Ectodermal cell (in vitro differentiated cells): ENCODE results near the gene SYNDIG1L.
"Not testable (repeated sequence)": the region's sequence is repeated elsewhere in the genome, so short reads cannot be mapped to it uniquely, and the experiment has no call there.

Source experiments
- H3K27ac ChIP-seq: 2 replicates; pipeline ENCODE4 v1.7.0; 2013; ENCODE audit warnings: mild to moderate bottlenecking, low read depth, low read length; ENCODE audit not compliant: insufficient read depth, poor library complexity, severe bottlenecking
- H3K27me3 ChIP-seq: 2 replicates; pipeline ENCODE4 v1.7.0; 2013; ENCODE audit warnings: mild to moderate bottlenecking, low read length; ENCODE audit not compliant: insufficient read depth, control insufficient read depth, poor library complexity, severe bottlenecking
- H3K36me3 ChIP-seq: one replicate; pipeline ENCODE4 v1.7.0; 2013; ENCODE audit warnings: low read length; ENCODE audit not compliant: control insufficient read depth, insufficient read depth
- H3K4me1 ChIP-seq: one replicate; pipeline ENCODE4 v1.7.0; 2013; ENCODE audit warnings: low read length; ENCODE audit not compliant: control insufficient read depth, insufficient read depth
- H3K4me3 ChIP-seq: 2 replicates; pipeline ENCODE4 v1.7.0; 2013; ENCODE audit warnings: low read depth, low read length, control low read depth; ENCODE audit not compliant: insufficient read depth
- H3K9me3 ChIP-seq: 2 replicates; pipeline ENCODE4 v1.7.0; 2013; ENCODE audit warnings: mild to moderate bottlenecking, low read length, moderate library complexity; ENCODE audit not compliant: control insufficient read depth
- WGBS, 2 experiments: methylation state at CpG; one replicate each; pipeline ENCODE4 v1.1.7; 2013; ENCODE audit warnings: missing lambda C conversion rate in 2 of 2; 5-methylcytosine and 5-hydroxymethylcytosine counted together

The SYNDIG1L gene

GRCh38 chr14:74394549-74394948, 31.5 kb downstream of the SYNDIG1L start:
- Histone ChIP-seq H3K27me3 (no peaks in the 10 kb centered on the region), H3K9me3 (no peaks in the 10 kb centered on the region), H3K4me1 (peaks cover 8% of the 10 kb centered on the region), H3K36me3 (no peaks in the 10 kb centered on the region), H3K4me3 (no peak overlapping the region), H3K27ac (no peak overlapping the region)
- WGBS, 2 experiments = 72 to 77% methylated on average over 2 of the region's 2 CpGs

GRCh38 chr14:74392616-74393570, 33.1 kb downstream of the SYNDIG1L start:
- no peaks in the 10 kb centered on the region for H3K36me3 ChIP-seq
- no peaks in the 10 kb centered on the region for H3K9me3 ChIP-seq
- H3K4me3 ChIP-seq = no peak overlapping the region
- H3K27ac ChIP-seq = no peak overlapping the region
- H3K4me1 ChIP-seq = peaks cover 13% of the 10 kb centered on the region
- WGBS, 2 experiments = 90 to 91% methylated on average over 16 of the region's 16 CpGs
- H3K27me3 ChIP-seq = no peaks in the 10 kb centered on the region

- Histone ChIP-seq H3K4me3 (no peak overlapping the region), H3K27me3 (no peaks in the 10 kb centered on the region), H3K4me1 (peaks cover 13% of the 10 kb centered on the region), H3K27ac (no peak overlapping the region), H3K9me3 (no peaks in the 10 kb centered on the region), H3K36me3 (no peaks in the 10 kb centered on the region)
- 87 to 94% methylated on average over 2 to 3 of the region's 3 CpGs for WGBS, 2 experiments
These were observed 34.5 kb downstream of the SYNDIG1L start for GRCh38 chr14:74391479-74391878.

GRCh38 chr14:74390505-74390904, 35.5 kb downstream of the SYNDIG1L start:
- WGBS, 2 experiments = 88 to 90% methylated on average over 3 of the region's 3 CpGs
- H3K36me3 ChIP-seq, H3K27me3 ChIP-seq: not testable (repeated sequence)

GRCh38 chr14:74389980-74390379, 36.0 kb downstream of the SYNDIG1L start:
- Histone ChIP-seq H3K9me3 (no peaks in the 10 kb centered on the region), H3K4me3 (no peak overlapping the region), H3K36me3 (no peaks in the 10 kb centered on the region), H3K27me3 (no peaks in the 10 kb centered on the region), H3K27ac (no peak overlapping the region), H3K4me1 (peaks cover 13% of the 10 kb centered on the region)
- 82 to 86% methylated on average over 7 of the region's 7 CpGs for WGBS, 2 experiments

More at GRCh38 chr14:74390505-74390904, 35.5 kb downstream of the SYNDIG1L start:
- not testable (repeated sequence) for H3K4me3 ChIP-seq, H3K27ac ChIP-seq, H3K9me3 ChIP-seq
- peaks cover 13% of the 10 kb centered on the region for H3K4me1 ChIP-seq

- H3K27ac ChIP-seq = no peak overlapping the region
- no peaks in the 10 kb centered on the region for H3K4me1 ChIP-seq
- no peaks in the 10 kb centered on the region for H3K27me3 ChIP-seq
- WGBS, 2 experiments = 88 to 95% methylated on average over 4 of the region's 4 CpGs
- no peaks in the 10 kb centered on the region for H3K36me3 ChIP-seq
- H3K9me3 ChIP-seq = no peaks in the 10 kb centered on the region
- no peak overlapping the region for H3K4me3 ChIP-seq
These were observed 43.8 kb downstream of the SYNDIG1L start for GRCh38 chr14:74382231-74382630.

GRCh38 chr14:74381571-74381970, 44.4 kb downstream of the SYNDIG1L start:
- not testable (repeated sequence) for H3K4me3 ChIP-seq, H3K4me1 ChIP-seq, H3K36me3 ChIP-seq, H3K27me3 ChIP-seq, H3K9me3 ChIP-seq, H3K27ac ChIP-seq
- 93 to 99% methylated on average over 9 to 10 of the region's 10 CpGs for WGBS, 2 experiments

GRCh38 chr14:74380845-74381244, 45.2 kb downstream of the SYNDIG1L start:
- Histone ChIP-seq H3K4me3 (no peak overlapping the region), H3K27me3 (no peaks in the 10 kb centered on the region), H3K4me1 (no peaks in the 10 kb centered on the region), H3K27ac (no peak overlapping the region), H3K9me3 (no peaks in the 10 kb centered on the region), H3K36me3 (no peaks in the 10 kb centered on the region)
- 87 to 90% methylated on average over 13 of the region's 13 CpGs for WGBS, 2 experiments

GRCh38 chr14:74380172-74380571, 45.8 kb downstream of the SYNDIG1L start:
- 96 to 97% methylated on average over 8 to 9 of the region's 9 CpGs for WGBS, 2 experiments
- Histone ChIP-seq H3K27ac (no peak overlapping the region), H3K27me3 (no peaks in the 10 kb centered on the region), H3K9me3 (no peaks in the 10 kb centered on the region), H3K4me1 (no peaks in the 10 kb centered on the region), H3K36me3 (no peaks in the 10 kb centered on the region), H3K4me3 (no peak overlapping the region)

GRCh38 chr14:74377976-74378690, 47.9 kb downstream of the SYNDIG1L start:
- Histone ChIP-seq H3K4me1 (no peaks in the 10 kb centered on the region), H3K4me3 (no peak overlapping the region), H3K36me3 (no peaks in the 10 kb centered on the region), H3K9me3 (no peaks in the 10 kb centered on the region), H3K27ac (no peak overlapping the region), H3K27me3 (no peaks in the 10 kb centered on the region)
- 95 to 96% methylated on average over 32 to 35 of the region's 38 CpGs for WGBS, 2 experiments
